ENCODE results near the gene PLEKHH3. TPM values are rescaled to one million over a fixed set of nuclear protein-coding genes. Genes with fewer than 3 reads are reported as not detected.
"Not testable (repeated sequence)": the region's sequence is repeated elsewhere in the genome, so short reads cannot be mapped to it uniquely, and the experiment has no call there.

PLEKHH3 gene
- total RNA-seq, 1 donor from 2014 or later = 11.3 TPM

- DNase-seq (ENCODE audit: low spot score) = no peak
Observed at GRCh38 chr17:42673266-42673884, 3.4 kb downstream of the PLEKHH3 start.

GRCh38 chr17:42672038-42672437 lies 4.8 kb downstream of the PLEKHH3 start:
- DNase-seq (ENCODE audit: low spot score) = no peak

GRCh38 chr17:42670789-42671657 lies 5.8 kb downstream of the PLEKHH3 start:
- no peak for DNase-seq (ENCODE audit: low spot score)

GRCh38 chr17:42669977-42670788 lies 6.6 kb downstream of the PLEKHH3 start:
- no peak for DNase-seq (ENCODE audit: low spot score)

GRCh38 chr17:42669705-42669976 lies 7.2 kb downstream of the PLEKHH3 start:
- DNase-seq (ENCODE audit: low spot score) = no peak

GRCh38 chr17:42667088-42667951 lies 9.5 kb downstream of the PLEKHH3 start:
- peak; percentile 59 for DNase-seq (ENCODE audit: low spot score)

- DNase-seq (ENCODE audit: low spot score) = not testable (repeated sequence)
Observed at GRCh38 chr17:42666126-42666525, 10.7 kb downstream of the PLEKHH3 start.

- DNase-seq (ENCODE audit: low spot score) = no peak
Observed at GRCh38 chr17:42665581-42666001, 11.2 kb downstream of the PLEKHH3 start.

GRCh38 chr17:42660692-42661345 lies 16.0 kb downstream of the PLEKHH3 start:
- DNase-seq (ENCODE audit: low spot score) = no peak

DNA sequence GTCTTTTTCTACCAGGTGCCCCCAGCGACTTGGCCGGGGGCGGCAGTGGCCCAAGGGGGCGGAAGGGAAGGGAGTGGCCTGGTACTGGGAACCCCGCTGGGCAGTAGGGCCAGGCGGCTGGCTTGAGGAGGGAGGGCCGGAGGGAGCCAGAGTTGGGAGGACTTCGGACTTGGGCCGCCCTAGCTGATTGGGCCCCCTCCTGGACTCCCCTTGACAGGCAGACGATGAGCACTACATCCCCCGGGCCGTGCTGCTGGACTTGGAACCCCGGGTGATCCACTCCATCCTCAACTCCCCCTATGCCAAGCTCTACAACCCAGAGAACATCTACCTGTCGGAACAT lies 16.9 kb downstream of the PLEKHH3 start:
- DNase-seq (ENCODE audit: low spot score) = not testable (repeated sequence)

GRCh38 chr17:42659079-42659931 lies 17.5 kb downstream of the PLEKHH3 start, which contains the start of gene TUBG2:
TUBG2 (plus strand) TSS chr17:42659284; CDS start chr17:42659504, 220 bp downstream.
- DNase-seq (ENCODE audit: low spot score) = peak; percentile 96

DNA sequence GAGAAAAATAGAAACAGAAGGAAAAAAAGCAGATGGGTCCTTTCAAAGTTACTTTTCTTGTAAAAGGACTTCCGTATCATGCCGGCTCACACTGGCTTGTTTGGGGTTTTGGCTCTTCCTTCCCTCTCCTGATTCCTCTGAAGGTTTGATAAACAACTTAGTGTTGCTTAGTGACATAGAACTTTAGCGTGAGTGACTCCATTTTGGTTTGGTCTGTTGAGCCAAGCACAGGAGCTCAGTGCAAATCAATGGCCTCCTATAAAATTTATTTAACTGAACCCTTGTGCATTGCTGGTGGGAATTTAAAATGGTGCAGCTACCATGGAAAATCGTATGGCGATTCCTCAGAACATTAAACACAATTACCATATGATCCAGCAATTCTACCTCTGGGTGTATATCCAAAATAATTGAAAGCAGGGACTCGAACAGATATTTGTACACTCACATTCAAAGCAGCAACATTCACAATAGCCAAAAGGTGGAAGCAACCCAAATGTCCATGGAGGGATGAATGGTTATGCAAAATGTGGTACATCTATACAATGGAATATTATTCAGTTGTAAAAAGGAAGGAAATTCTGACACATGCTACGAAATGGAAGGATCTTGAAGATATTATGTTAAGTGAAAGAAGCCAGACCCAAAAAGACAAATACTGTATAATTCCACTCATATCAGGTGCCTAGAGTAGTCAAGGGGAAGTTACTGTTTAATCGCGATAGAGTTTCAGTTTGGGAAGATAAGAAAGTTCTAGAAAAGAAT lies 18.8 kb downstream of the PLEKHH3 start:
- no peak for DNase-seq (ENCODE audit: low spot score)

GRCh38 chr17:42655528-42655927 lies 21.3 kb downstream of the PLEKHH3 start:
- DNase-seq (ENCODE audit: low spot score) = no peak

DNA sequence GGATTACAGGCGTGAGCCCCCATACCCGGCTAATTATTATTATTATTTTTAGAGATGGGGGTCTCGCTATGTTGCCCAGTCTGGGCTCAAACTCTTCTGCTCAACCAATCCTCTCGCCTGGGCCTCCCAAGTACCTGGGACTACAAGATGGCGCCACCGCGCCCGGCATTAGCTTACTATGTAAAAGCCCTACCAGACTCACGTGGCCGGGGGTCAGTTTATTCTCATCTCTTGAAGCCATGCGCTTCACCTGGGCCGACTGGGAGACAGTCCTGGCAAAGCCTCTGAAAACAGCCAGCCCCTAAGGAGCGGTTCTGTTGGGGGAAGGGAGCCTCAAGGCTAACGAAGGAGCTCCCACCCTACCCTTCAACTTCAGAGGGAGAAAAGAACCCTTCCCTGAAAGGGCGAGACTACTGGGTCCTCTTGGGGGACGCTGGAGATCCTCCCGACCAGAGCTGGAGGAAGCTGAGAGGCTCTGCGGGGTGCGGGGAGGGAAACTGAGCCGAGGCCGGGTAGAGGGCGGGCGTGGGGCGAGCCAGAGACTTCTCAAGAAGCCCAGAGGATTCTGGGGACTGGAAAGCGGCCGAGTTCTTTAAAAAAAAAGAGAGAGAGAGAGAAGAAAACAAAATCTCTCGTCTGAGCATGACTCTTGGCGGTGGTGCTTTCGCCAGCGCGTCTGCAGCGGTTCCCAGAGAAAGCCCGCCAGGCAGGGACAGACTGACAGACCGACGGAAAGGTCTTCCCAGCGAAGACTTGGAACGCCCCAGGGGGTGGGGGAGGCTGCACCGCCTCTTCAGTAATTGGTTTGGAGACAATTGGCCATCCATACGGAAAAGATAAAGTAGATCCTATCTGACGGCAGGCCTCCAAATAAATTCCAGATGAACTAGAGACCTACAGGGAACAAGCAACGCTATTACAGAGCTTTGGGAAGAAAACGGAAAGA lies 23.3 kb downstream of the PLEKHH3 start:
- peak; percentile 92 for DNase-seq (ENCODE audit: low spot score)

DNA sequence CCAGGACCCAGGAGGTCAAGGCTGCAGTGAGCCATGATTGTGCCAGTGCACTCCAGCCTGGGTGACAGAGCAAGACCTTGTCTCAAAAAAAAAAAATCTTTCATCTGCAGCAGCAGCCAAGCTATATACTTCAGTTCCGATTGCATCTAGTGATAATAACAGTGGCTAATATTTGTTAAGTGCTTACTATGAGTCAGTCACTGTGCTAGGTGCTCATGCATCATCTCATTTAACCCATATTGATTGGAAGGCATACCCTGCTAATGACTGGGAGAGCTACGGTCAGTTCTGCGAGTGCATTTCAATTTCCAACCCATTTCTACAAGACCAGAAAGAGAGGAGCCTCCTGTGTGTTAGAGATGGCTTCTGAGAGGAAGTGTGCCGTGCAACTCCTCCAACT lies 25.4 kb downstream of the PLEKHH3 start:
- no peak for DNase-seq (ENCODE audit: low spot score)

GRCh38 chr17:42647778-42648177 lies 29.0 kb downstream of the PLEKHH3 start:
- DNase-seq (ENCODE audit: low spot score) = no peak

GRCh38 chr17:42642336-42642735 lies 34.5 kb downstream of the PLEKHH3 start:
- DNase-seq (ENCODE audit: low spot score) = no peak

DNA sequence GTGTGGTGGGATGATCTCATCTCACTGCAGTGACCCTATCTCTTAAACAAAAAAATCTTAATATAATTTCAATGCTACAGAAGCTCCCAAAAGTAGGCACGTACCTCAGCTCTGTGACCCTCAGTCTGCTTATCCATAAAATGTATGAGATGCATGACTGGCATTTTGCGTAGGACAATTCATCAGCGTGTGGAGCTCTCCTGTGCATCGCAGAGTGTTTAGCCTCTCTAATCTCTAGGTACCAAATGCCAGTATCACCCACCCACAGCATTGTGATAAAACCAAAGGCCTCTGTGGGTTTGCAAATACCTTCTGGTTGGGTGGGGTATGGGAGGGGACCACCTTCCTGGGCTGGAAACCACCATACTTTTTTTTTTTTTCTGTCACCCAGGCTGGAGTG lies 36.7 kb downstream of the PLEKHH3 start:
- no peak for DNase-seq (ENCODE audit: low spot score)
